T-helper 2 cell (primary cell): ENCODE measurements around the gene TNFRSF21.

Experiments
- DNase-seq, 5 experiments: peaks; one replicate each; pipeline versions ENCODE4 v3.0.0 to v3.0.0-alpha.2; 2012 to 2022

The TNFRSF21 gene

GRCh38 chr6:47206626-47207025 lies 103.1 kb downstream of the TNFRSF21 start:
- DNase-seq: no peak

DNA sequence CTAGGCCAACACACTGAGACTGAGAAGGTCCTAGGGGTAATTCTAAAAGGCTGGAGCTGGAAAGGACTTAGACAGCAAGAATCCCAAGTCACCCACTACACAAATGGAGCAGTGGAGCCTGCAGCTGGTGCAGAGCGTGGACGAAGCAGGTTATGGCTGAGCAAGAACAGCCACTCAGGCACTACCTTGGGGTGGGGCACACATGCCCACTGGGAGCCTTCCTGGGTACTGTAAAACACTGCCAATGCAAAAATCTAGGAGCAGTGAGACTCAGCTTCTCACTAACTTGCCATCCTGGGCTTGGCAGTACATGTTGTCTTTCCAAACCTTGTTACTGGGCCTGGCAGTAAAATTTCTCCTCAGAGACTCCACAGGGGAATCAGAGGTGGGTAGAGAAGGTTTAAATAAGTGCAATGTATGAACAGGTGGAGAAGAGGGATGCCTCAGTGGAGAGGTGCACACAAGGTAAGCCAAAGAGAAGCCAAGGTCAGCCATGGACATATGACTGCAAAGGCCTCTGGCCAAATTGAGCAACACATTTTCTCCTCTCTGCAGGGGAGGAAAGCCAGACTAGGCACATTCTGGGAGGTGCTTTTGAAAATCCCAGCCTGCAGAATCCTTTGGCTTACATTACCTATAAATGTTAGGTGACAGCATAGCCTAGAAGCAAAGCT lies 105.6 kb downstream of the TNFRSF21 start:
- no peak for DNase-seq

DNA sequence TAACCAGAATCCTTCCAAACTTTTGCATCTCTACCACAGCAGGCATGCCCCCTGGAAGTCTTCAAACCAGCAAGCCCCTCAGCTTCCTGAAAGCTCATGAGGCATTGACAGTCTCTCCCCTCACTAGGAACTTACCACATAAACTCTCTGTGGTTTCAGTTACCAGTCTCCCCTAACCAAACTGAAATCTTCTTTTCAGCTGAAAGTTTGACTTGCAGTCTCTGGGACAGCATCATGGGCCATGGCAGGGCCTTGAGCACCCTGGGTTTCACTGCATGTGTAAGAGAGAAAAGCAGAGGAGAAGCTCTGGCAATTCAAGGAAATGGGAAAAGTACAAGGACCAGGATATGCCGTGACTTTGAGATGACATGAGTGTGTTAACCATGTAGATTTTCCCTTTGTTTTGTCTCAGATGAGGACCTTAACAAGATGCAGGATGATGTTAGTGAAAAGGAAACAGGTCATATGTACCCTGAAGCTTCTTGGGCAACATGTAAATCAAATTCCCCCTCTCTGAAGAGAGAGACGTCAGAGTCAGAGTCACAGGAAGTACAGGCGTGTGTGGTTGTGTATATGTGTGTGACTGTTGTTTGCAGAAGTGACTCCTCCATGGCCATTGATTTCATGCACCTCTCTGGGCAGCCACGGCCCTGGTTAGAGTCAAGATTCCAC lies 106.3 kb downstream of the TNFRSF21 start:
- DNase-seq: peak in 1 of 5 experiments; percentile 83

- peak in 1 of 5 experiments; percentile 24 for DNase-seq
These were observed 107.0 kb downstream of the TNFRSF21 start for GRCh38 chr6:47202644-47203205.

- no peak for DNase-seq
These were observed 109.0 kb downstream of the TNFRSF21 start for GRCh38 chr6:47200536-47201334.

DNA sequence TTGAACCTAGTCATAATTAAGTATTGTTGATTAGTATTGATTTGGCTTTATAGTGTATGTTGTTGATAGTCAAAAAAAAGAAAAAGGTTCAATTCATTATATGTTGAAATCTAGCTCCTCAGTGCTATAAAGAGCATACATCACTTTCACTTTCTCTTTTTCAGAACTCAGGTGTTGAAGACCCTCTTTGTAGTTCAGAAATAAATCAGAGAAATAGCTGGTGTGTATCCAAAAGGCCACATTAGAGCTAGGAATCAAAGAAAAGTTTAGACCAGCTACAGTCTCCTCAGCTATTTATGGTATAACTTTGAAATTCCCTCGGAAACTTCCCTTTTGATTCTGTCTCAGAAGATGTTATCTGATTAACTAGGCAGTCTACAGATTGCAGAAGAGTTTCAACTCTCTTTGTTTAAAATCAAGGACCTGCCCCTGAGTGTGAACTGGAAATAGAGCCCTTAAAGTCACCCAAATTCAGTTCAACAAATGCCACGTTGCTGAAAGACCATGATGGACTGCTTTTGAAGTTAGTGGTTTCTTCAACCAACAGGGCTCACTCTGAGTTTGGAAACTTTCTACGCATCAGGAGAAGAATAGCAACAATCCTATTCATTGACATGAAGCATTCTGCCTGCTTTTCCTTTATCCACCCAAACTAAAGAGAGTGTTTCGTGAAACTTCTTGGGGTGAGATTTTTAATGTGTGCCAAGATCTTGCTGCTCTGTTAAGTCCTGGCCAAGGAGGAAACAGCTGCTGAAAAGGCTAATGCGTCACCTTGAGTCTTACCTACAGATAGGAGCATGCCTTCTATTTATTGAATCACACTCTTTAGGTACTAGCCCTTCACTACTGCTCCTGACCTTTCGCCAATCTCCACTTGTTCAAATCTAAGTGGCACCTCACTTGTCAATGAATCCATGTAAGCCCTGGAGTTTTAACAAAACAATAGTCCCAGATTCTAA lies 111.7 kb downstream of the TNFRSF21 start:
- DNase-seq: no peak

DNA sequence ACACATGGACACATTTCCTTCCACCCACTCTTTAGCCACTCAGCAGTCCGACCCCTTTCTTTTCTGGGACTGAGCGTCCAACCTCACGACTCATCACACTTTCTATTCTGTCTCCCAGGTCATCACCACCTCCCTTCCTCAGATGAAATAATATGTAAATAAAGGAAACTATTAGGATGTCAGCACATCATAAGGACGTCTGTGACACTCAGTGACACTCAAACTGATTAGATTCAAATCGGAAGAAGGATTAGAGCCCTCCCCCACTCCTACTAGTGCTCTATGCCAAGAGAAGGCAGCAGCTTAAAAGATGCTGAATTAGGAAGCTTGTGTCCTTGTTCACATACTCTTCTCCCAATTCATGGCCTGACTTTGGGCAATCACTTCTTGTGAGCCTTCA lies 113.6 kb downstream of the TNFRSF21 start:
- DNase-seq: no peak

DNA sequence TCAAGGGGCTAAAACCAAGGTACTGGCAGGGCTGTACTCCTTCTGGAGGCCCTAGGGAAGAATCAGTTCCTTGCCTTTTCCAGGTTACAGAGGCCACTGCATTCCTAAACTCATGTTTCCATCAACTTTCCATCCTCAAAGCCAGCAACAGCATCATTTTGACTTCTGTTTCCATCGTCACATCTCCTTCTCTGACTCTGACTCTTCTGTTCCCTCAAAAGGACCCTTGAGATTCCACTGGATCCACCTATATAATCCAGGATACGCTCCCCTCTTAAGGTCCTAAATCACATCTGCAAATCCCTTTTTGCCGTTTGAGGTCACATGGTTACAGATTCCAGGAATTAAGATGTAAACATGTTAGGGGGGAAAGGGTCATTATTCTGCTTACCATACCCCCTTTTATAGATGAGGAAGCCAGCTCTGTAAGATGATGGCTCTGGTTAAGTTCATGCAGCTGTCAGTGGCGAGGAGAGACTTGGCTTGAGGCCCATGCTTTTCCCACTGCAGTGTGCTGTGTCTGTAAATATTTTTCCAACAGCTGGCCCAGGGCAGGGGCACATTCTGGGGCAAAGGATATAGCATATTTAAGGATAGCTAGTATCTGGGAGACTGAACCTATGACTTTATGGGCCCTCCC lies 114.6 kb downstream of the TNFRSF21 start:
- DNase-seq: no peak

- no peak for DNase-seq
These were observed 121.1 kb downstream of the TNFRSF21 start for GRCh38 chr6:47188588-47189021.

DNA sequence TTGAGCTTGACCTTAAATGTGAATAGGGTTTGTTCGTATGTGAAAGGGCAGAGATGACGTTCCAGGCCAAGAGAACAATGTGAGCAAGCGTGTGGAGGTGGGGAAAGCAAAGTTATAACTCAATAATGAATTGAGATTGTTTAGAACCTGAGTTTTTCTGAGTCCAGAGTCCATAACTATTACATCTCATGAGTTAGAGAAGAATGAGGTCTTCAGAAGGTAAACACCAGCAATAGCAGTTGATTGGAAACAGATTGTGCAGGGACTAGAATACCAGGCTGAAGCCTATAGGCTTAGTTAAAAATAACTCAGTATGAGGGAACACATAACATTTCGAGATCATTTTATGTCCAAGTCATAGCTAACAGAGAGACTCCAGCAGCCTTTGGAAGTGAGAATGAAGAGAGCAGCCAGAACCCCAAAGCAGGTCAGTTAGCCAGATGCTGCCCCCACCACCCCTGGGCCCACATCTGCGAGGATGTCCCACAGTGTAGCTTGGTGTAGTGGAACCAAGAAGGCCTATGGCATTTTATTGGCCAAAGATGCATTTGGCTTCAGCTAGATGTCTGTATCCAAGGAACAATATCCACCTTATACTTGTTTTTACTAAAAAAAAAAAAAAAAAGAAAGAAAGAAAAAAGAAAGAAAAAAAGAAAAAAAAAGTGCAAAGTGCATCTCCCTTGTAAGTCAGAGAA lies 121.7 kb downstream of the TNFRSF21 start:
- no peak for DNase-seq

- no peak for DNase-seq
These were observed 122.6 kb downstream of the TNFRSF21 start for GRCh38 chr6:47187113-47187512.

DNA sequence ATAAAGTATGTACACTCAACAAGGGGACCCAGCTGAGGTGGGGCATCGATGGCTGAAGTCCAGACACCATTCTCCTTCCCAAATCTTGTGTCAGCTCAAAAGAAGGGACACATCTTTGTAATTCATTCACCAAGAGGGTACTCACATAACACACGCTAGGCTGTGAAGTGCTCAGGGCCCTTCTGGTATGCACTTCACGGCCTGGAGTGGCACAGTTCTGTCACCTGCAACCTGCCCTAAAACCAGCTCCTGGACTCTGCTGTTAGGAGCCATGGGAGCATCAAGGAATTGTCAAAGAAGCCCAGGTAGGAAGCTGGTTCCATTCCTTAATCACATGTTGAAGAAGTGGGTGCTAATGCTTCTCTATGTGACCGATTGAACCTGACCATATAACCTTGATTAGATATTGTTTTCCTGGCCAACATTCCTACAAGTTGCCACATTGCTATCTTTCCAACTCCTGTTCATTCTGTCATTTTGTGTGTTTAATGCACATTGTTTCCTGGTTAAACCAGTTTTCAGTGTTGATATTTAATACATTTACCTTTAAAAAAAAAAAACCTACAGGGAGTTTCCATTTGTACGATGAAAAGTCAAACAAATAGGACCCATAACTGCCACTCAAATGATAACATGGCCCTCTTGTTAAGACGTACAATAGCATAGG lies 127.3 kb downstream of the TNFRSF21 start:
- no peak for DNase-seq

DNA sequence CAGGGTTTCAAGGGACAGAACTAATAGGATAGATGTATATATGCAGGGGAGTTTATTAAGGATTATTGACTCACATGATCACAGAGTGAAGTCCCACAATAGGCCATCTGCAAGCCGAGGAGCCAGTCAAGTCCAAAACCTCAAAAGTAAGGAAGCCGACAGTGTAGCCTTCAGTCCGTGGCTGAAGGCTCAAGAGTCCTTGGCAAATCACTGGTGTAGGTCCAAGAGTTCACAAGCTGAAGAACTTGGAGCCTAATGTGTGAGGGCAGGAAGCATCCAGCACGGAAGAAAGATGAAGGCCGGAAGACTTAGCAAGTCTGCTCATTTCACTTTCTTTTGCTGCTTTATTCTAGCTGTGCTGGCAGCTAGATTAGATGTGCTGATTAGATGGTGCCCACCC lies 128.0 kb downstream of the TNFRSF21 start:
- no peak for DNase-seq
